ENCODE measurements around the gene WASF2. TPM values are rescaled to one million over a fixed set of nuclear protein-coding genes. Genes with fewer than 3 reads are reported as not detected.

Gene WASF2
- total and polyA plus RNA-seq, 2 of the 8 experiments (the other 6 are each of a cell fraction or from before 2014, with no cell fraction given) = 32.1 to 86.6 TPM

- Histone ChIP-seq H3K9me3 (ENCODE audit: insufficient read depth in 2 of 2, low read depth in 1 of 2, low read length in 1 of 2) (no peaks in the 10 kb centered on the region), H2BK5ac (ENCODE audit: low read depth, low read length) (no peak overlapping the region), H3K4me2 (ENCODE audit: insufficient read depth in 1 of 2, low read depth in 2 of 2, low read length in 2 of 2) (no peak overlapping the region), H4K8ac (ENCODE audit: extremely low read depth, insufficient read depth, low read length) (no peak overlapping the region), H3K9ac (replicated peaks in 1 of 4; ENCODE audit: extremely low read depth in 1 of 4, low read depth in 3 of 4, low read length in 3 of 4) (no peak overlapping the region), H3K4me1 (replicated peaks in 1 of 4; ENCODE audit: control insufficient read depth in 3 of 4, insufficient read depth in 4 of 4, low read length in 3 of 4) (no peaks in the 10 kb centered on the region; a peak in 1 of 7 replicates), H3K23ac (ENCODE audit: insufficient read length) (no peak overlapping the region), H3K4ac (replicated peaks; ENCODE audit: insufficient read length, low read depth, low read length) (no peak overlapping the region), H4K5ac (ENCODE audit: insufficient read length, low read depth, low read length) (no peak overlapping the region), H4K91ac (replicated peaks; ENCODE audit: insufficient read length, low read length) (no peak overlapping the region), H2BK12ac (ENCODE audit: low read depth, low read length) (no peak overlapping the region), H2AK5ac (ENCODE audit: low read depth, low read length) (no peak overlapping the region), H3K14ac (ENCODE audit: insufficient read length) (no peak overlapping the region), H3K56ac (replicated peaks; ENCODE audit: insufficient read length, low read depth, low read length) (no peak overlapping the region), H3K23me2 (ENCODE audit: low read depth, low read length) (no peaks in the 10 kb centered on the region; the same call in 1 of the 2 replicates), H3K27me3 (replicated peaks in 1 of 4; ENCODE audit: control insufficient read depth in 3 of 4, extremely low read depth in 1 of 4, insufficient read depth in 3 of 4, low read length in 3 of 4) (no peaks in the 10 kb centered on the region), H2BK20ac (ENCODE audit: low read length) (no peak overlapping the region), H3K27ac (ENCODE audit: low read depth, low read length) (0 out of 2 replicates have a peak overlapping the region, but pooled peaks have one; percentile 30), H3K18ac (ENCODE audit: extremely low read depth, low read length) (no peak overlapping the region), H4K20me1 (replicated peaks in 1 of 2; ENCODE audit: control insufficient read depth in 1 of 2, insufficient read depth in 2 of 2, low read length in 2 of 2) (peaks cover 2 to 9% of the 10 kb centered on the region in 2 experiments), H2AFZ (ENCODE audit: low read length) (no peak overlapping the region), H2BK15ac (ENCODE audit: low read length) (no peak overlapping the region), H2BK120ac (replicated peaks; ENCODE audit: low read depth, low read length) (peak overlapping the region; percentile 54), H3K36me3 (ENCODE audit: control insufficient read depth in 2 of 4, insufficient read depth in 4 of 4, low read length in 3 of 4) (no peaks in the 10 kb centered on the region), H3K79me1 (ENCODE audit: low read depth, low read length) (peaks cover 3% of the 10 kb centered on the region), H3K4me3 (ENCODE audit: extremely low read depth in 1 of 4, insufficient read depth in 2 of 4, low read depth in 3 of 4, low read length in 4 of 4) (no peak overlapping the region), H3K79me2 (ENCODE audit: control insufficient read depth in 1 of 2, insufficient read depth in 2 of 2, low read length in 2 of 2) (peaks cover 3 to 78% of the 10 kb centered on the region in 2 experiments; a peak in 3 of 4 replicates)
- CTCF ChIA-PET (ENCODE audit: partially characterized antibody) = interaction anchor here (0.6 to 1.7 kb wide), 4 partner anchors 8 to 50 kb away, joined by 3 to 5 read pairs (median 4); no protein-coding TSS in a partner anchor
- TF ChIP-seq CTCF (IDR thresholded peaks at IDR 0.05; ENCODE audit: control extremely low read depth in 1 of 3, insufficient read depth in 1 of 3, low read depth in 1 of 3, low read length in 3 of 3) (no peak), TEAD4 (IDR thresholded peaks at IDR 0.05; ENCODE audit: low read depth, low read length) (no peak), CTBP2 (IDR thresholded peaks at IDR 0.05; ENCODE audit: borderline replicate concordance, insufficient read depth, insufficient read length, low read length) (no peak), KDM1A (IDR thresholded peaks at IDR 0.05; ENCODE audit: borderline replicate concordance, low read length) (no peak)
- WGBS, 2 experiments (ENCODE audit: extremely low coverage in 1 of 2, insufficient coverage in 1 of 2, insufficient read length in 1 of 2, insufficient replicate concordance in 2 of 2, low coverage in 1 of 2, low lambda C conversion rate in 2 of 2, missing lambda C conversion rate in 1 of 2) = 98% methylated on average over 4 of the region's 4 CpGs; no CpG with 5 or more reads in 1 of the 2 experiments
- POLR2A ChIA-PET (ENCODE audit: partially characterized antibody) = interaction anchor here (1.2 to 1.5 kb wide), 2 partner anchors 10 to 14 kb away, joined by 3 to 6 read pairs; partner anchors contain the start of gene WASF2
- DNase-seq (ENCODE audit: low read depth in 1 of 2, low spot score in 2 of 2) (no peak), FAIRE-seq (no peak)
Observed at GRCh38 chr1:27475720-27476119, 14.2 kb downstream of the WASF2 start.

Data from H1 (cell line).